T-helper 2 cell (primary cell): ENCODE data around the gene PRKAG1.

Experiments used
- DNase-seq, 5 experiments: peaks; one replicate each; pipeline versions ENCODE4 v3.0.0 to v3.0.0-alpha.2; 2012 to 2022

Gene PRKAG1

DNA sequence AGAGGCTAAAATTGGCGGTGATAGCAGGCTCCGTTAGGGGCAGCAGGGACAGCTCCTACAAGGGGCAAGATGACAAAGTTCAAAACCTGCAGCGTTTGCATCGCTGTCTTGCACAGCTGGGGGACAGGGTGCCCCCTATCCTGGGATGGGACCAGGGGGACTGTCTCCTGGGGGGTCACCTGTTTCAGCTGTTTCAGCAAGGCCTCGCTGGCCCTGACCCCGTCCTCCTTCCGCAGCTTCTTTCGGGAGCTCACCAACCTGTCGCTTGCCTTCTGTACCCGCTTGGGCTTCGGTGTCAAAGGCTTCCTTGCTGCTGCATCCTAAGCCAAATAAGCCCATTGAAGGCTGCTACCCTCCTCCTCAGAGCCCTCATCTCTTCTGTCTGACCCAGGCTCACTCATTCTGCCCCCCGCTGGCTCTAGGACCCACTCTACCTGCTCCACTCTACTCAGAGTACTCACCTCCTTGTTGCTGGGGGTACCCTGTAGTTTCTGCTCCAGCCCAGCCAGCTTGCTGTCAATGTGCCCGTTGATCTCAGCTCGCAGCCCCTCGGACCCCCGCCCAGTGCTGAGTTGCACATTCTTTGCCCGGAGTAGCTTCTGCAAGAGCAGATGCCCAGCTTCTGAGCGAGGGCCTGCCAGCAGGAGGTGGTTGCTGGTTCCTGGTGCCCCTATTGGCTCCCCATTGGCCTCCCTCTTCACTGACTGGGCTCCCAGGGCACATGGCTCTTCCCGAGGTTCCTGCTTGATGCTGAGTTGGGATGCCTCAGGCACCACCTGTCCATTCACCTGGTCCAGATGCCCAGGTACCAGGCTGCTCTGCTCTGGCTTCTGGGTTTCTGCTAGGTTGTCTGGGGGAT lies 12.4 kb upstream of the PRKAG1 start:
- no peak for DNase-seq

DNA sequence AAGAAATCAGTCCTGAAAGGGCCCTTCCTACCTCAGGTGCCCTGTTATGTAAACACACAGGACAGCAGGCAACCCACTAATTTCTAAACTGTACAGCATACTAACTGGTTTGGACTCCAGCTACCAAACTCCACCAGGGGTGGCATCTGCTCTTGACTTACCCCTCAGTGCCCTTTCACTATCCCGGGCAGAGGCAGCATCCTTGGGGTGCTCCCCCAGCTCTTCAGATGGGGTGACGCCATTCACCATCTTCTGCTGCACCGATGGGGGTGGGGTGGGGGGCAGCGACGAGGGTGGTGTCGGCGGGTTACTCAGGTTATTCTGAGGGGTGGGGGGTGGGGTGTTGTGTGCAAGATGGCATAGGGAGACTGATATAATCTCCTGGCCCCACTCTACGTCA lies 11.5 kb upstream of the PRKAG1 start:
- no peak for DNase-seq

DNA sequence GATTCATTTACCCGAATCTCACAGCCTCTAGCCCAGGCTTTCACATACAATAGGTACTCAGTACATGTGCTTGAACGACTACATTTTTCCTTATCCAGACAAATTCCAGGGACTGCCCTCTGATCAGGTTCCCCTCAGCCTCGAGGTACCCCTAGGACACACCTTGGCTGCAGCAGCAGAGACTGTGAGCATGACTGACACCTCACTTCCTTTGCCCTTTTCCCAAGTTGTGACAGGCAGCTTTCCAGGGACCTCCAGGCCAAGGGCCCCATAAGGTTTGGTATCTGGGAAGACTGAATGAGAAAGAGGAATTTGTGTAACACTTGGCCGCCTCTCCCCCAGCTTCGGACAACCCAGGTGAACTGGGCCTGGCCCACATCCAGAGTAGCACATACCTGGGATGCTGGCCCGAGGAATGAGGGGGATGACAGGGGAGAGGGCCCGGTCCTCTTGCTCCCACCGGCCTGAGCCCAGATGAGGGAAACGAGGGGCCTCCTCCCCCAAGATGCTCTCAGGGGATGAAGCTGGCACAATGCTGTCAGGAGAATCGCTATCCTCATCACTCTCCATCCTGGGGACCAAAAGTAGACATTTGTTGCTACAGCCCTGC lies 10.2 kb upstream of the PRKAG1 start:
- DNase-seq: no peak

DNA sequence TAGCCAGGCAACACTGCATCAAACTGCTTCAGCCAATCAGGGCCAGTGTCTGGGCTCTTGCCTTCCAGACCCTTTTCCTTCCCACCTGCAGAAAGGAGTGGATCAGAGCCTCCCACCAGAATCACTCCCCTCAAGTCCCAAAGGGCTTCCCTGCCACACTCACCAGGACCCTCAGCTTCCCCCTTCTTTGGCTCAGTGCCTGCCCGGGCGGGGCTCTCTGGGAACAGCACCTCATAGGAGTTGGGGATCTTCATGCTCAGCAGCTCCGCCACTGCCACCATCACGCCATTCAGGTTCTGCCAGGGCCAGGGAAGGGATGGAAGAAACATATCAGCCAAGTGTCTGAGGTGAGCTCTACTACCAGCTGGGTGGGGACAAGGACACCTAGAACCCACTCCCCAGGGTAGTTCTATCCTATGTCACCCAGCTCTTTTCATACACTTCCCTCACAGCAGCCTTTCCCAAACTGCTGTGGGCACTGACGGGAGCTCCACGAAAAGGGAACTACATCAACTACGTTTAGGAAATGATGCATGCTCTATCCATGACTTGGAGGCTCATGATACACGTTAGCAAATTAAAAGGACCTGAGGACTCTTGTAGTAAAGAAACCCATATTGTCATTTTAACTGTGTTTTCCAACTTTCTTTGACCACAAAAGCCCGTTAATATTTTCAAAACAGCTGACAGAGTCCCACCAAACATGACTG lies 9.4 kb upstream of the PRKAG1 start:
- no peak for DNase-seq

DNA sequence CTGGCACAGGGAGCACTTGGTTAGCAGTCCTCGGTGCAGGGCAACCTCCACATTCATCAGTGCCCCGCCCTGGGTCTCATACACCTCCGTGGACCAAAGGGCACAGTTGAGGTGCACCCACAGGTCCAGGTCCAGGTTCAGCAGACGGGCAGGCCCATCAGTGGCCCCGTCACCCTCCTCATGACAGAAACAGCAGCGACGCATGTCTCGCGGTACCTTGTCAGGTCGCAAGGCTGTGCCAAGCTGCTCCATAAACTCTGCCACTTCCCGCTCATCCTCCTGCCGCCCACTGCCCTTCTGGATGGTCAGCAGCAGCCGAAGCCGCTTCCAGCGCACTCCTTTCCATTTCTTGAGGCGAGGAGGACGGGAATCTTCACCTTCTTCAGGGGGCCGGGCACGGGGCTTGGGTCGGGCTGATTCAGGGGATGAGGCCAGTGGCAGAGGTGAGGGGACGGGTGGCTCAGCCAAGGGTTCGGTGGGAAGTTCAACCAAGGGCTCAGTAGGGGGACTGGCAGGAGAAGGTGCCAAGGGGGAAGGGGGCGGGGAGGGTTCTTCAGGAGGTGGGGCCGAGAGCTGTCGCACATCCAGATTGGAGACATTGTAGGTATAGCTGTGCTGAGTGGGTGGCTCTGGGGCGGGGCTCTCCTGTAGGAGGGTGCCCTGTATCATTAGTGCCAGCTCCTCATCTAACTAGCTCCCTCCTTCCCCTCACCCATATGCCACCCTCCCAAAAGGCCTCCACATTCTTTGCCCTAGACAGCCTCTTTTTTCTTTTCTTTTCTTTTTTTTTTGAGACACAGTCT lies 8.3 kb upstream of the PRKAG1 start:
- no peak for DNase-seq

DNA sequence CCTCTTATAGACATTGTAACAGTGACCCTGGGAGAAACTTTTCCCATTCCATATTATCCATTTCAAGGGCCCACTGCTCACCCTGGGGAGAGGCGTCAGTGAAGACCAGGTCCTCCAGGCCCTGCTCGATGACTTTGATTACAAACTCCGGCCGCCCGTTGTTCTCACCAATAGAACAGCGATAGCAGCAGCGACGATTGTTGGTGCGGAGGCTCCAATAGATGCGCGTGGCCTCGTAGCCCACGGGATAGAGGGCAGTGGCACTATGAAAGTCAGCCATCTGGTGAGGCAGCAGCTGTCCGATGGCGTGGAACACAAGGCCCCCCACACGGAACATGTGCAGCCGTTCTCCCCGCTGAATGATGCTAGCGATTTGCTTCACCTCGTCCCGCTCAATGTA lies 7.5 kb upstream of the PRKAG1 start:
- DNase-seq: no peak

DNA sequence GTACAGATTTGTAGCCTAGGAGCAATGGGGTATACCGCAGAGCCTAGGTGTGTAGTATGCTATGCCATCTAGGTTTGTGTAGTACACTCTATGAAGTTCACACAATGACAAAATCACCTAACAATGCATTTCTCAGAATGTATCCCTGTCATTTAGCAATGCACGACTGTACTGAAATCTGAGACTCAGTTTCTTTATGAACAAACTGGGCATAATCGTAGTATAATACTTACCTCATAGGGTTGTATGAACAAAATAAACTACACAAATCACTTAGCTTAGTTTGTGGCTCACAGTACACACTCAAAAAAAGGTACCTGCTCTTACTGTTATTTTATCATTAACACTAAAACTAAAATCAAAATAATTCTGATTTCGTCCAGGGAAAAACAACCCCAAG lies 6.9 kb upstream of the PRKAG1 start:
- no peak for DNase-seq

DNA sequence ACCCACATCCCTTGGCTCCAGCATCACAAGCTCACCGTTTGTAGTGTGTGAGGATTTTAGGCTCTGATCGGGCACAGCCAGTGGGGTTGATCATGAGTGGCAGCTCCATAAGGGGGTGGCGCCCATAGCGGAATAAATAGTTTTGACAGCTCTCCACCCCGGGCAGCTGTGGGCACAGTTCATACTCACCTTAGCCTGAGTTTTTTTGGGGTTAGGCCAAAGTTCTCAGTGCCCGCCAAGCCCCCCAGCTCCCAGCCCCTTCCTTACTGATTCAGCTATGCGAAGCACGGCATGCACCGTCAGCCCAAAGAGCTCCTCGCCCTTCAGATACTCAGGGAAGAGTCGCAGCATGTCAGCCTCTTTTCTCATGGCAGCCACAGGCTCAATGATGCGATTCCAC lies 6.0 kb upstream of the PRKAG1 start:
- no peak for DNase-seq

DNA sequence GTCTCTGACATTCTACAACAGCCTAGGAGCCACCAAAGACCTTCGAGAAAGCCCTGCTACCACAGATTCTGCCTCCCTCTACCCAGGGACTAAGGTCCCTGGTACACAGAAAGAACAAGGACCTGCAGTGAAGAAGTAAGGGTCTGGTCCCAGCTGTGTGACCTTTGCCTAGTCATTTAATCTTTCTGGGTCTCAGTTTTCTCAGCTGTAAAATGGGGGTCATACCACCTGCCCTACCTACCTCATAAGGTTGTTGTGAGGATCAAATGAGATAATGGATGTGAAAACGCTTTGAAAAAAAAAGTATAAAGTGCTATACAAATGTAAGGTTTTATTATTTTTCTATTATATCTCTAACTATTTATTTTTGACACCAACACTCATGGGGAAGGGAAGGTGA lies 5.2 kb upstream of the PRKAG1 start:
- DNase-seq: no peak

DNA sequence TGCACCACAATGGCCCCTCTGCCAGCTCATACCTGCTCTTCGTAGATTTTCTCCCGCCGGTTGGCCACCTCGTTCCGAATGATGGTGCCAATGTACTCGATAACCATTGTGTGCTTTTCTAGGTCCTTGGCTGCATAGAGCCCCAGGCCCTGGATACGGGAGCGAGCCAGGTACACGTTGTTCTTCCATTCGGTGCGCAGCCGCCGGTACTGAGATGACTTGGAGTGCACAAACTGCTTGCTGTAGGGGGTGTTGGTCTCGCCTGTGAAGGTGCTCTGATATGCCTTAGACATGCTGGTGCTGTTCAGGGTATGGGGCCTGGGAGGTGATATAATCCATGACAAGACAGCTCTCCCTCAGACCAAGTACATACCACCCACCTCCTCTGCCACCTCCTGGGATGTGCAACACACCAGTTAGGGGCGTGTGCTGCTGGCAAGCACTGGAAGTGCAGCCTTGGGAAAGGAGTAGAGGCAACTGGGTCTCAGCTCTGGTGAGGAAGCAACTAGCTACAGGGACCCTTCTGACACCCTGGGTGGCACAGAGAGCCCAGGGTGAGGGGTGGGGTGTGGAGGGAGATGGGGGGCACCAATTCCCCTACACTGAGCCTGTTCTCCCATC lies 4.1 kb upstream of the PRKAG1 start:
- no peak for DNase-seq

DNA sequence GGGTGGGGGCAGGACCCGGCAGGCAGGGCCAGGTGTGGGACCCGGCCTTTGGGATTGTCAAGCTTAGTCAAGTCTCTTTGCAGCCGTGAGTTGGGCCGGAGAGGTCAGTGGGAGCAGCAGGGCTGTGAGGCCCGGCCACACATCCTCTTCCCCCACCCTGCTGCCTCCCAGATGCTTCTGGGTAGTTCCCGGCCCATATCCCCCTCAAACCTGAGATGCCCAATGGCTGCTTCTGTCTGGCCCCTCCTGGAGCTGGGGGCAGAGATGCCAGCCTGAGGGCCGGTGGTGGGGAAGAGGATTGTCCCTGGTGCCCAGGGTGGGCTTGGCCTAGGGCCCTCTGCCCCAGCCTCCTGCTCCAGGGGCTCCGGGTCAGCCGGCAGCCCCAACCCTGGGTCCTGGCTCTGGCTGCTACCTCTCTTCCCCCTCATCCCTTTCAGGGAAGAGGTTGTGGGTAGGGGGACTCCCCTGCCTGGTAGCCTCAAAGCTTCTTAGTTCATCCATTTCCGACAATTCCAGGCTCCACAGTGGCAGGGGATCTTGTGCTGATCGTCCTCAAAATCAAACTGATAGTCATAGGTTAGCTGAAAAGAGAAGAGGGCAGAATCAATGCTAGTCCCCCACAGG lies 2.8 kb upstream of the PRKAG1 start:
- DNase-seq: no peak

DNA sequence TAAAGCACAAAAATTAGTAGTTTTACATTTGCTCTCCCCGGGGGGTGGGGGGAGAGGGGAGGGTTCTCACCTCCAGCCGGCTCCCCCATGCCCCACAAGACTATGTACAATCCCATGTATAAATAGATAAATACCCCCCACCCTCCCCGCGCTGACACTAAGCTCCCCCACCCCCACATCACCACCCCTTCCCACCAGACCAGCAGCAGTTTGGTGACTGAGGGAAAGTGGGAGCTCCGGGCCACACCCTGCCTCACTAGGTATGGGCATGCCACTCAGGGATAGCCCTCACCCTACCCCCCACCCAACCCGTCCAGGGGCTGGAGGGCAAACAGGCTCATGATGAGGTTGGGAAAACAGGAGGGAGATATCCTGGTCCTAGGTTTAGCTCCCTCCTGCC lies 1.9 kb upstream of the PRKAG1 start:
- DNase-seq: no peak

DNA sequence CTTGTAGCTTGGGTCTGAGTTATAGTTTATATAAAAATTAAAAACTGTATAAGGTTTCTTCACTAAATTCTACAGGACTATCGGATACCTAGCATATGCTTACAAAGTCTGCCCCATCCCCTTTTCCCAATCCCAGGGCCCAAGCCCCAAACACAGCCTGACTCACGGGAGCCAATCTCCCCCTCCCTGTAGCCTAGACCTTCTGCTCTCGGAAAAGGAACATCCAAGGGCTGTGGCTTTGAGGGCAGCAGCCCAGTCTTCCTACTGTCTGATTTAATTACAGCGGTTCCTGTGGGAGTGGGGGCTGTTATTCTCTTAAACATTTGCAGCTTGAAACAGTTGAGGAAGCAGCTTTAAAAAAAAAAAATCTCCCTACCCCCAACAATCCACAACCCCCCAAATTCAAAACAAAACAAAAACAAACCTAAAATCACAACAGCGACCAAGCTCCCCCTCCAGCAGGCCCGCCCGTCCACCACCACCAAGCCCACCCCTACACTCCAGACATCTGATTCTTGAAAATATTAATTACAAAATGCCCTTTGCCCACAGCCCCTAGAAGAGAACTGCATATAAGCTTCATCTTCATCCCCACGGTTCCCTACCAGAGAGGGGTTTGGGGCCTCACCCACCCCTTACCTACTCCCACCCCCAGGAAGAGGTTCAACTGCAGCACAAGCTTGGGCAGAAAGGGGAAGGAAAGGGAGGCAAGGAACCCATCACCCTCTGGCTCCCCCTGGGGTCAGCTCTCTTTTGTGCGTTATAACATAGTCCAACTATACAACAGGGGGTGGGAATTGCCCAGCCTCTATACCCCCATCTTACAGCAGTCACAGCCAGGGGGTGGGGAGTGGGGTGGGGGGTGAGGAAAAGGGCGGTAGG lies 1.1 kb upstream of the PRKAG1 start:
- peak in 2 of 5 experiments; percentile 38 to 59 for DNase-seq

DNA sequence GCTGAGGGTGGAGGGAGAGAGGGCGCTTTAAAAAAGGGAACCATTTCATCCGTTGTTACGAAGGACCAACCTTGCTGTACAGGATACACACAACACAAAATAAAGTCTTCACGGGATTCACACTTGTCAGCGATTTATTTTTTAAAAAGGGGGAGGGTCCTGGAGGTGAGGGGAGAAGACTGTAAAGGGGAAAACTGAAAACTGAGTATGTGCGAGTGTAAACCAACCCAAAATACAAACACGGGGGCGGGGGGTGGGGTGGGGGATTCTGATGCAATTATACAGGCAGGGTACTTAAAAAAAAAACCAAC lies 499 bp upstream of the PRKAG1 start:
- DNase-seq: no peak

DNA sequence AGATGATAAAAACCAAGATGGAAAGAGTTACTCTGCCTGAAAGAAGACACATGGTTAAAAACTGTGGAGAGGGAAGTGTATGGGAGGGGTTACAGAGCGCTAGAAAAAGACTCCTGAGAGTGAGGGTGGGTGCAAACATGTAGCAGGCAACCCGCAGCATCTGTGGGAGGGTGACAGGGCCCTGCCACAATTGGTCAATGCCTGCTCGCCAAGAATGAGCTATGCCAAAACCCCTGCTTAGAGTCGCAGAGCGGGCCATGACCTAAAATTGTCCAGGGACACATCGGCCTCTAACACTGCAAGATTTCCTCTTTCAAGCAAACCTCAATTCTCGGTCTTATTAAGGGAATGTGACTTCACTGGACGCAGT lies 700 bp downstream of the PRKAG1 start:
- DNase-seq: peak in 2 of 5 experiments; percentile 30 to 65

DNA sequence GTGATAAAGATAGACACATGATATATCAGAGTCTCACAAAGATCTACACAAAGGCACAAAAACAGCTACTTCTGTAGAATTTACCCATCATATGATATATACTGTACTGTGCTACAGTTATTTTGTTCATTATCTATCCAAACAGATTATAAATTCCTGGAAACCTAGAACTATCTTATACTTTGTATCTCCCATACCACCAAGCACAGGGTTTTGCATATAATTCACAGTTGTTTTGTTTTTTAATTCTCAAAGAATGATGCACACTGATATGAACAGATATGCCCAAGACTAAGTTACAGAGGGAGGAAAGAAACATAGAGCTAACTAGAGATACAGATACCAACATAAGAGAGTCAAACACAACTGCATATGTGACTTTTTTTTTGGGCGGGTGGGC lies 3.4 kb downstream of the PRKAG1 start:
- no peak for DNase-seq

DNA sequence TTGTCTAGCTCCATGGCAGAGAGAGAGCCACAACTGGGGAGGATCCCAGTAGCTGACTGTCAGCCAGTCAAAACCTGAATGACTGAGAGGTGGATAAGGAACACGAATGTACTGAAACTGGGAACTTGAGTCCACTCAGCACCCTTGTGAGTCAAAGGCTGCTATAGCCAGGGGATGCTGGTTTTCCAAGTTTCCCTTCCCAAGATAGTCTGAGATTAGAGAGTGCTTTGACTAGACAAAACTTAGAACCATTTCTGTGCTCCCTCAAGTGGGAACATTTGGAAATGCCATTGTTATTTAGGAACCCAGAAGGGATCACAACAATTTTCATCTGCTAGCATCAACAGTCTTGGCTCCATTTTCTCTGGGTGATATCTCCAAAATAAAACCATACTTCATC lies 4.0 kb downstream of the PRKAG1 start:
- no peak for DNase-seq

DNA sequence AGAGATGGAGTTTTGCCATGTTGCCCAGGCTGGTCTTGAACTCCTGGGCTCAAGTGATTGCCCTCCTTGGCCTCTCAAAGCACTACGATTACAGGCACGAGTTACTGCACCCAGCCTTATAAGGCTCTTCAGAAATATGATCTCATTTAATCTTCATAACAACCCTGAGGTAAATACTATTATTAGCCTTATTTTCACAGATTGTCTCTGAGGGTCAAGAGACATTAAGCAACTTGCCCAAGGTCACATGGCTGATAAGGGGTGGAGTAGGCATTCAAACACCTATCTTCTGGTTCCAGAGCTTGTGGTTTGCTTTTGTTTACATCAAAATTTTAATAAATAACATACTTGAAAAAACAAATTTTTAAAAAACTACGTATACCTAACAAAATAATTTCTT lies 5.1 kb downstream of the PRKAG1 start:
- no peak for DNase-seq

DNA sequence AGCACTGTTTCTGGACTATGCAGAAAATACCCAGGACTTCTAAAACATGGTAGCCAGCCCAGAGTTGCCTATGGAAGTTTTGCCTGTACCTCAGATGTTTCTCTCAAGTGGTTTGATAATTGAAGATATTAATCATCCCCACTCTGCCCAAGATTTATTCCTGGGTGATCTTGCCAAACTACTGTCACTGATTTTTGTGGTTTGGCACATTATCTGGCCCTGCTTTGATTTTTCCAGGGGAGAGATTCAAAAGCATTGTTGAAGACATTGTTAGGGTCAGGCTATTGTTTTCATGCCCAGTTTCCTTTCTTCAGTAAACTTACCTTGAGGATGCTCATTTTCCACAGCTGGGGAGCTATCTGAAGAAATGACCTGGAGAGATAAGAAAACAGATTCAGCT lies 5.8 kb downstream of the PRKAG1 start:
- DNase-seq: no peak

DNA sequence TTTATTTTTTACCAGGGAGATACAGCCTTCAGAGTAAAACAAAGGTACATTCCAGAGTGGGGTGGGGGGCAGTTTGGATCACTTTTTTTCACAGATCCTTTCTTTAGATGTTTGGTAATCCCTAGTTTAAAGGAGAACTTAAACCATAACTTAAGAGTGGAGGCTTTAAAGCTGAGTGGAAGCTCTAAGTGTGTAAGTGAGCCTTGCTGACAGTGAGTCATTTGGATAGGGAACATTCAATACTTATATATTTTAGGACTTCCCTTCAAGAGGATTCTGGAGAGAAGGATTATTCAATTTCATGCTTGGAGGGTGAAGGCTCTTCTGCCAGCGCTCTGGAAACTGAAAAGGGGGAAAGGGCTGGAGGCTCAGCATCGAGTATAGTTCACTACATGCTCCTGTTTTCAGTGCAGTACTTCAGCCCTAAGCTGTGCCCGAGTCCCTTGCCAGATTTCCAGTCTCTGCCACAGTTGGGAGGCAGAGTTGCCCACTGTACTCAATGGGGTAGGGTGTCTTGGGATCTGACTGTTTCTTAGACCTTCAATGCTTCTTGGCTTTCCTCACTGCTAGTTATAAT lies 8.4 kb downstream of the PRKAG1 start:
- no peak for DNase-seq

DNA sequence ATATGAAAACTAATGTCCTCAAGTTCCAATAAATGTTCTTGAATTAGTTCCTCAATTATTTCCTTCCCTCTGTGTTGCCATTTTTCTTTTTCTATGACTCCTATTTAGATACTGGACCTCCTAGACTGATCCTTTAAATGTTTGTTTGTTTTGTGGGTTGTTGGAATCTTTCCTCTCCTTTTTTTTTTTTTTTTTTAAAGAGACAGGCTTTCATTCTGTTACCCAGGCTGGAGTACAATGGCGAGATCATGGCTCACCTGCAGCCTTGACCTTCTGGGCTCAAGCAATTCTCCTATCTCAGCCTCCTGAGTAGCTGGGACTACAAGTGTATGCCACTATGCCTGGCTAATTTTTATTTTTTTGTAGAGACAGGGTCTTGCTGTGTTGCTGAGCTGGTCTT lies 9.6 kb downstream of the PRKAG1 start:
- no peak for DNase-seq
